ENCODE measurements around the gene NEK10.

The NEK10 gene

DNA sequence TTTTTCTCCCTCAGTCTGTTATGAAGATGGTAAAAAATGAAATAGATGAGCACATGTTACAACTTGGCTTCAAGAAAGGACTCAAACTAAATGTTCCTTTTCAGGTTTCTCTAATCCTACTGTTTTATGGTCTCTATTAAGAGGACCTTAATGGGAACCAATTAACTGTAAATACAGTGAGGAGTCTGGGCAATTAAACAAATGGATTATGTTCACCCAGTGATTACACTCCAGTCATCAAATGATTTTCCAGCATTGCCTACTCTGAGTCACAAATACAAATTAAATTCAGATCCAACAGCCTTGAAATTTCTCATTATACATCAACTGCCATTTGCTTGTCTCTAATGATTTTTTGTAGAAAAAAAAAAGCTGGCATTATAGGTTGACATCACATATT, 129.2 kb downstream of the NEK10 start:
- DNase-seq (ENCODE audit: low spot score) = no peak

DNA sequence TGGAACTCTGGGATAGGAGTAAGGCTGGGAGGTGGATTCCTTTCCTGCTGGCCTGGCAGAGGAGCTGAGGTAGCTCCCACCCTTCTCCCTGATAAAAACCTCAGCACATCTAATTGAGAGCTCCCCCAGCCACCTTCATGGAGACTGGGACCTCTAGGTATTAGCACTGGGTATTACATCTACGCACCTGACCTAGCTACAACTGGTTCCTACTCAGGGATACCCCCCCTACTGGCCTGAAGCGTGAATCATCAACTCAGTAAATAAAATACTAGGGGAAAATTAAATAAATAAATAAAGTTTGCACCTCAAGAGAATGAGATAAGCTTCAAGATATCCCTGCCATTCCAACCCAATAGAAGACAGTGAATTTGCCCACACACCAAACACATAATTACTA, 140.4 kb downstream of the NEK10 start:
- DNase-seq (ENCODE audit: low spot score) = no peak

DNA sequence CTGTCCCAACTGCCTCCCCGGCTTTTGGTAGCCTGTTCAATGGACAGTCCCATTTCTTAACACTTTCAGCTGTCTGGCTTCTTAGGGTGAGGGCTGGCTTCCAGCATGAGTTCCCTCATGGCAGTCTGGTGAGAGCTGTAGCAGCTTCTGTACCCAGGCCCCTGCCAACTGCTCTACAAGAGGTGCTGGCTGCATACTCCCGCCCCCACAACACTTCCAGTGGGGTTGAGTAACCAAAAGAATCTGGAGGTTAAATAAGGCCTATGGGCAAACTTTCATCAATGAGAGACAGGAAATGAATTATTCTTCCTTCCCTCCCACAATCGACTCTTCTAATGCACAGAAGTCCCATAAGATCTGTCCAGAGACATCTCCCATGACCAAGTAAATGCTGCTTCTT, 145.0 kb downstream of the NEK10 start:
- DNase-seq (ENCODE audit: low spot score) = peak; percentile 22

DNA sequence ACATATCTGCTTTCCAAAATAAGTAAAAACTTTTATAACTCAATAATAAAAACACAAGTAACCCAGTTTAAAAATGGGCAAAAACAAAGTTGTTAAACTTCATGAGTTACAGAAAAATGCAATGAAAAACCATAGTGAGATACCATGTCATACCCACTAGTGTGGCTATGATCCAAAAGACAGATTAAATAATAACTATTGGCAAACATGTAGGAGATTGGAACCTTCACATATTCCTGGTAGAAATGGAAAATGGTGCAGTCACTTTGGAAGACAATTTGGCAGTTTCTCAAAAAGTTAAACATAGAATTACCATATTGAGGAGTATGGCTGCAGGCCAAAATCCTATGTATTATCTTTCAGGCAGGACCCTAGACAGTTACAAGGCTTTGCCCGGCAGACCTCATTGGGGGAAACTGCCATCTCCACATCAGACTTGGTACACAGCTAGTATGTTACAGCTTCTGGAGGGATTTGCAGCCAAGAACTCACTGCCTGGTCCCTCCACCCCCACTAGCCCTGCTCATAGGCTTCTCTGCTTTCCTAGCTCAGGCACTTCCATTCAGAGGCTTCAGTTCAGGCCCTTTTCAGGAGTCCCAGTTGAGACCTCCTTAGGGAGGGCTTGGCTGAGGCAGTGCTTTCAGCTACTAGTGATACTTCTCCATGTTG, 147.8 kb downstream of the NEK10 start:
- peak; percentile 8 for DNase-seq (ENCODE audit: low spot score)

DNA sequence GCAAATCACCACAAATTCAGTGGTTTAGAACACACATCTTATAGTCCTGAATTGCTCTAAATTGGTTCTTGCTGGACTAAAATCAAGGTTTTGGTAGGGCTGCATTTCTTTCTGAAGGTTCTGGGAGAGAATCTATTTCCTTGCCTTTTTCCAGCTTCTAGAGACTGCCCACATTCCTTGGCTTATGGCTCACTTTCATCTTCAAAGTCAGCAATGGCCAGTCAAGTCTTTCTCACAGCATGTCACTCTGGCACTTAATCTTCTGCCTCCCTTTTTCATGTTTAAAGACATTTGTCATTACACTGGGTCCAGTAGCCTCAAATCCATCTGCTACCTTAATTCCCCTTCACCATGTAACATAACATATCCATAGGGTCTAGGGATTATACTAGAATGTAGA, 149.0 kb downstream of the NEK10 start:
- no peak for DNase-seq (ENCODE audit: low spot score)

DNA sequence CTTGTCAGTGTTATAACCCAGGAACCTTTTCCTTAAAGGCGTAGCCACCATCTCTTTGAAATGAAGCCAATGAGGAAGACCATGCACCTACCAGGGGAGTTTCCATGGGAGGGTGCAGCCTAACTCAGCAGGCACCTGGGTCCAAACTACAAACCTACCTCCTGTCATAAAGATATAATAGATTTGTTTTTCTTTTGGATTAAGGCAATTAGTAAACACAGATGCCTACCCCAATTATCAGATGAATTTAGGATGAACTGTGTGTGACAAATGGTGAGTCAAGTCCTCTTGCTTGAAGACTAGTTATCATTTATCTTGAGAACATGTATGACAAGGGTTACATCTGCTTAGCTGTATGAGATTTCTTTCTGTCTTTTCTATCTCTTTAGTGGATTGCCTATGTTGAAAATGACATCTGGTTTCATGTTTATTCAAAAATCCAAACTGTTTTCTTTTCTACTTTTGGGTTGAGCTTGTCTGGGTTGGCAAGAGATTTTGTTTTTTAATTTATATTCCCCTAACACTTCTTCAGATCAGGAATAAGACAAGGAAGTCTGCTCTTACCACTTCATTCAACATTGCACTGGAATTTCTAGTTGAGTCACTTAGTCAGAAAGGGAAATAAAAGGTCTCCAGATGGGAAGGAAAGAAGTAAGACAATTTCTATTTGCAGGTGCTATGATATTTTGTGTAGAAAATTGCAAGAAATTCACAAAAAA, 149.9 kb downstream of the NEK10 start:
- DNase-seq (ENCODE audit: low spot score) = no peak

DNA sequence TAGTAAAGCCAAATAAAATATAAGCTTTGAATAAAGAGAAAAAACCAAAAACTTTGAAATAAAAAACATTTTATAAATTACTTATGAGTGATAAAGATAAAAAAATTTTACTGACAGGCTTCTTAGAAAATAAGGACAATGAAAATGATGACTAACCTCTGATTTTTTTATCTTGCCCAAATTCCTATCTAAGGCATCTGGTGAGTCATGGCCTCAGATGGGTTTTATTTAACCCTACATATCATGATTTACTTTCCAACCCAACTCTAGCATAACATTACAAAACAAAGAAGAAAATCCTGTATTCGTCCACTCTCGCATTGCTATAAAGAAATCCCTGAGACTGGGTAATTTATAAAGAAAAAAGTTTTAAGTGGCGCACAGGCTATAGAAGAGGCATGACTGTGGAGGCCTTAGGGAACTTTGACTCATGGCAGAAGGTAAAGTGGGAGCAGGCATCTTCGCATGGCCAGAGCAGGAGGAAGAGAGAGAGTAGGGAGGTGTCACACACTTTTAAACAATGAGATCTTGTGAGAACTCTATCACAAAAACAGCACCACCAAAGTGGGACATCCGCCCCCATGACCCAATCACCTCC, 152.1 kb downstream of the NEK10 start:
- no peak for DNase-seq (ENCODE audit: low spot score)

DNA sequence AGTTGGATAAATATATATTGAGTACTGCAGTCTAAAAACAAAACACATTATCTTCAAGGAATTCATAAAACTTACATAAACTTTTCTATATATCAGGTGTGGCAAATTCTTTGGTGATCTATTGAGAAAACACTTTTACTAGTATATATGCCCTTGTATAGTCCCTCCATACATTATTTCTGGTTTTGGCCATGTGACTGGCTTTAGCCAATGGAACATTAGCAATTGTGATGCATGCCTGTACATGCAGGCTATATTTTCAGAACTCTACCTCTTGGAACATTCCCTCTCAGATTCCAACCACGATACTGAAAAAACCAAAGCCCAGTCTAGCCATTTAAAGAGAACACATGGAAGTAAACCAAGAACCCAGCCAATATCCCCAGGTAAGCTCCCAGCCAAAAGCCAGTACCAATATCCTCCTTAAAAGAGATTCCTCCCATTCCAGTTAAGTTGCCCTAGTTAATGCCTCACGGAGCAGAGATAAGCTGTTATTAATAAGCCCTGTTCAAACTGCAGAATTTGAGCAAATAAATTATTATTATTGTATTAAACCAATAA, 152.8 kb downstream of the NEK10 start:
- no peak for DNase-seq (ENCODE audit: low spot score)

DNA sequence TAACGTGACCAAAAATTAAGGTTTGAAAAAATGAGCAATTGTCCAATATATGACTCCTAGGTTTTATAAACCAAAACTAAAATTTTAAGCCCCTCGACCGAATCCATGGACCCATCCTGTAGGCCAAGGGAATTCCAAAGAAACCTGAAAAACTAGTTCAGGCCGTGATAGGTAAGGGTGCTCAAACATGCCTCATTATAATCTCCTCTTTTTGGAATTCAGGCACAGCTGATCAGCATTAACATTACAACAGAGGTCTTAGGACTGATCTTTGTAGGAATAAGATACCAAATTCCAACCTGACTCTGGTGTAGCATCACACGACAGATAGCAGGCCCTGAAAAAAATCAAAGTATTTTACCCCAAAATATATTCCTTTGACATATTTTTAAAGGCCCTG, 155.7 kb downstream of the NEK10 start:
- no peak for DNase-seq (ENCODE audit: low spot score)

DNA sequence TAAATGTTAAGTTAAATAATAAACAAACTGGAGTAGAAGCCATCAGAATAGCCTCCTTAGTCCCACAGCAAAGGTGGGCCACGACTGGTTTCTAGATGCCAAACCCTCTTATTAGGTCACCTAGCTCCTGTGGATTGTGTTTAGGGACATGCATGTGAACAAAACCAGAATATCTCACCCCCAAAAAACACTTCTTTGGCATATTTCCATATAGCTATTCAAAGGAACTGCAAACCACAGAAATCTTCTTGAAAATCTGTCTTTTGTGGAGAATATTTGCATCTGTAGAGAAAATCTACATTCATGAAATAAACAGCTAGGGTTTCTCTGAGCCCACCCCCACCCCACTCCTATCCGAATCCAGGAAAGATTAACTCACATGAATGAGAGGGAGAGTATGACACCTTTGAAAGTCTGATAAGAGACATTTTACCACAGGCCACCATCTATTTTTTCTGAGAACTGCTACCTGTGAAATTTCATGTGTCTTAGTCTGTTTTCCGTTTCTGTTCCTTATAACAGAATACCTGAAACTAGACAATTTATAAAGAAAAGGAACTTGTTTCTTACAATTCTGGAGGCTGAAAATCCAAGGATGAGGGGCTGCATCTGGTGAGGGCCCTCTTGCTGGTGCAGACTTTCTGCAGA, 159.4 kb downstream of the NEK10 start:
- no peak for DNase-seq (ENCODE audit: low spot score)

DNA sequence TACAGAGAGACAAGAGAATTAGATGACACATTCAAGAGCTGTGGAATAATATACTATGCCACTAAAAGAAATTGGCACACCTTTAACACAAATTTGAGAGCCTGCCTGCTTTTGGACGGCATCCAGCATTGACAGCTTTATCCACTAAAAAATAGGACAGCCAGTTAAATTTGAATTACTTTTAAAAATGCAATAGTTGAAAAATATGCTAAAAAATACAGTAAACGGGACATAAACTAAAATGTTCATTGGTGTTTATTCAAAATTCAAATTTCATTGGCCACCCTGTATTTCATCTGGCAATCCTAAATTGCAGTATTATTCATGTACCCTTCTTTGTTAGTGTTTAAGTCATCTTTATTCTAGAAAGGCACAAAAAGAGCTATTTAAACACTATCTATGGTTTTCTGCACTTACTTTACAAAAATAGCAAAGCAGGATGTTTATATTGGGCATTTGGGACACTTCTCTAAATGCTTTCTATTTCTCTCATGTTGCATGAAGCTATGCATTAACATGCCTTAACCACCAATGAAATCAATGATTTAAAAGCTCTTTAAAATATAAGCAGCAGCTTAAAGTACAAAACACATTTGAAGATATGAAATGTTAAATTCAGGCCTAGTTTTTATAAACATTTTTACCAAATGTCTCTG, 160.1 kb downstream of the NEK10 start:
- DNase-seq (ENCODE audit: low spot score) = no peak

DNA sequence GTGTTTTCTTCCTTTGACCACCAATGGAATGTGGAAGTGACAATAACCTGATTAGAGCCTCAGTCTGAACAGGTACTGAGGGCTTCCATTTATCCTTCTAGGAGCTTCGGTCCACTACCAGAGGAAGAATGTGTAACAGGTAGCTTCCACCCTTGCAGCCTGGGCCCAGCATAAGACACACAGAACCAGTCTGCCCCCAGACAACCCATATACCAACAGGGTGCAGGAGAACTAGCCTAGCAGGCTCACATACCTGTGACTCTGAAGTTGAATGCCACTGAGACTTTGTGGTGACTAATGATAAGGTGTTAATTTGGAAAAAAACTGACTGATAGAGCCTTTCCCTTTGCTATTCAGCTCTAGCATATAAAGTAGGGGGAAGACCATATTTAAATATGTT, 166.2 kb downstream of the NEK10 start:
- DNase-seq (ENCODE audit: low spot score) = no peak

DNA sequence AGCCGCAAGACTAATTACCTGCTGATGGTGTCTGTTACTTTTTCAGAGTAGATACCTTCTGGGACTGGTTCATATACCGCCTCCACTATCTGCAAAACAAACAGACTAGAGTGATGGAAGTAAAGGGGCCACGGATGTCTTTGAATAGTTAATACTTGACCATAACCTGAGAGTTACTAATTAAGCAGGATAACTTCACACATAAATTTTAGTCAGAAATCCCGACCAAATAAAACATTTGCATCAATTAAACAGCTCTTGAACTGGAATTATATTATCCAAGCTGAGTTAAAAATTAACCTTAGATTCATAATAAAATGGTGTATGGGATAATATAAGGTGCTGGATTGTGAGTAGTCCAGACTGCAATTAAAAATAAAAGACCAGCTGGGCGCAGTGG, 167.7 kb downstream of the NEK10 start:
- DNase-seq (ENCODE audit: low spot score) = no peak

DNA sequence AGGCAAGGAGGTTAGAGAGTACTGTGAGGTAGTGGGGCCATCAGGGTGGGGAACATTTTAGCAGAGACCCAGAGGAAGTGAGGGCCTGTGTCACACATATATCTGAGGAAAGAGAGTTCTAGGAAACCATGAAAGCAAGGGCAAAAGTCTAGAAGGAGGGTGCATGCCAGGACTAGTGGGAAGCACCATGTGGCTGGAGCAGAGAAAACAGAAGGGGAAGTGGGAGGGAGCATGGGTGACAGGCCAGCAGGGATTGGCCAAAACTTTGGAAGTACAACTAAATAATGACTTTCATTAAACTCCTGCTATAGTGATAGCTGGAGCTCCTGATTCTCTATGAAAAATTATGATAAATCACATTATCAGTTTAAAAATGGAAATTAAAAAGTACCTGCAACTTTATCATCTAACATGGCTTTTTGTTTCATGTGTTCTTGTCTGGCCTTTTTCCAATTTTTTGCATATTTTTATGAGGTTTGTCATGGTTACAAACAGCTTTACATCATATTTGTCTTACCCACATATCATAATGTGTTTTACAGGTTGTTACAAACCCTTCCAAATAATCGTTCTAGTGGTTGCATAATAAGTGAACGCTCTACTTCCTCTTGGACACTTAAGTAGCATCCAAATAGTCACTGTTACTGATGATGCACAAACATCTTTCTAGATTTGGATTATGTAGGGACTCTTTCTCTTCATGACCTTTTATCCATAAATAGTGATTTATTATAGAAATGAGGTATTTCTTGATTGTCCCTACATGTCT, 168.3 kb downstream of the NEK10 start:
- peak; percentile 20 for DNase-seq (ENCODE audit: low spot score)

DNA sequence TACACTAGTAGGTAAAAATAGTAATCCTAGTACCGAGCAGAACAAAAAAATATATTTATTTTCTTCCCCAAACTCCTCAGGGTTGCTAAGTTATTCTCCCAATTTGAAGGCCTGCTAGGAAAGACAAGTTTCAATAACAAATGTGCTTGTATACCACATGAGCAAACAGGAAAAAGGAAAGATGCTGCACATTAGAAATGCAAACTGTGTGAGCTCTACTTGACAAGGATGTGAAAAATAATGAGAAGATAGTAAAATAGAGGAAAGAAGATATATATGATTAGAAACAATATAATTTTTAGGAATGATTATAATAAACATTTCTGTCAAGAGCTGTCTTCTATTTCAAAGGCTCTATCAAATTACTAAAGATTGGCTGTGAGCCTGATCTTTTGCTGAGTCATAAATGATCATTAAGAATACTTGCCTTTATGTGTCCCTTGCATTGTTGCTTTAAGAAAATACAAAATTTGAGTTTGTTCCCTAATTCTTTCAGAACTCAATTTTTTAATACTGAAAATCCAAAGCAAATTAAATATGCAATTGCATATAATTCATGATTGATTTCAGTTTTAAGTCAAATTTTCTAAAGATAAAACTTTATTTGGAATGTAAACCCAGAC, 174.2 kb downstream of the NEK10 start:
- no peak for DNase-seq (ENCODE audit: low spot score)

DNA sequence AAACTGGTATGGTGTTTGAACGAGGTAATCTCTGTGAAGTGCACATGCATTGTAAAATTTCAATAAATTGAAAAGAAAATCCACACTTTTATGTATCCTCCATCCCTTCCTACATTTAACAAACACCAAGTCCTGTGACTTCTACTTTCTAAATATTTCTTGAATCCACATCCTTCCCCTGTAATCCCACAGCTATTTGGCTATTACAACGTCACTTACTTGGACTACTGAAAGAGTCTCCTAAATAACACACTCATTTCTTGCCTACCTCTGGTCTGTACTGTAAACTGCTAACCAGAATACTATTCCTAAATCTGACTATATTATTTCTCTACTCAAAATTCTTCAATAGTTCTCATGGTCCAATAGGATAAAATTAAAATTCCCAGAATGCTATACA, 176.1 kb downstream of the NEK10 start:
- DNase-seq (ENCODE audit: low spot score) = no peak

DNA sequence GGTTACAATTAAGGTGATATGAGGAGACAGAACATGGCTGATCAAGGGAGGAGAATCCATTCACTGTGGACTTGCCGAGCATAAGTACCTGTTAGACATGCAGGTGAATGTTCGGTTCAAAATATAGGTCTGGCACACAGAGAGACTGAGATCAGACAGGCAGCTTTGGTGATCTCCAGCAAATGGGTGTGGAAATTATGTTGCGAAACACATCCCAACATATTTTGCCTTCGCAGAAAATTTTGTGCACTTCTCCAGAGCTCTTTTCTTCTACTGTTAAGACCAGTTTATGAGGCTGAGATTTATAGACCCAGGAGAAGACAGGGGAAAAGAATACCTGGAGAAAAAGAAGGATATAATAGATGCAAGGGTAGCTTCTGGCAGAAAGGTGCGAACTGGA, 183.2 kb downstream of the NEK10 start:
- DNase-seq (ENCODE audit: low spot score) = no peak

DNA sequence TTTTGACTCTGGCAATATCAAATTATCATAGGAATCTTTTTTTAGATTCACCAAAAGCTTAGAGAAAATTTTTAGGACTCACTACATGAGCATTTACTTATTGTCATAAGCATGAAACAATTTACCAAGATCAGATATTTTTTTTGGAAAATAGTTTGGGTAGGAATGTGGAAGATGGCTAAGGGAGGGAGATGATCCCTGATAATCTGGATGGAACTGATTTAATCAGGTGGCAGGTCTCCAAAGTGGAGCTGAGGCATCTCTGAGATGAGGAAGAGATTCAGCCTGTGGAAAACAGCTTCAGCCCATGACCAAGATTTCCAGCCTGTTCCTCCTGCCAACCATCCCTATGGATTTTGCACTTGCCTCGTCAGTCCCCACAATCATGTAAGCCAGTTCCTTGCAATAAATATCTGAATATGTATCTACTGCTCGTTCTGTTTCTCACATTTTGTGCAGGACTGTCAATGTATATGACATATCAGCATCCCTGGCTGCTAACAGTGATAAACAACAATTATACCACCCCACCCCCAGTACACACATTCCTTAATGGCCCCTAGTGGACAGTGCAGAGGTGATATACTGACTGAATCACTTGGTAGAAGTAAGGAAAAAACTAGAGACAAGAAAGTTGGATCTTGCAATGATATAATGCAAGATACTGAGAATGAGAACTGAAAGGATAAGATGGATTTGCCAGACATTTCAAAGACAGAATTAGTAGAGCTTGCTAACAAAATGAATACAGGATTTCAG, 183.8 kb downstream of the NEK10 start:
- no peak for DNase-seq (ENCODE audit: low spot score)

DNA sequence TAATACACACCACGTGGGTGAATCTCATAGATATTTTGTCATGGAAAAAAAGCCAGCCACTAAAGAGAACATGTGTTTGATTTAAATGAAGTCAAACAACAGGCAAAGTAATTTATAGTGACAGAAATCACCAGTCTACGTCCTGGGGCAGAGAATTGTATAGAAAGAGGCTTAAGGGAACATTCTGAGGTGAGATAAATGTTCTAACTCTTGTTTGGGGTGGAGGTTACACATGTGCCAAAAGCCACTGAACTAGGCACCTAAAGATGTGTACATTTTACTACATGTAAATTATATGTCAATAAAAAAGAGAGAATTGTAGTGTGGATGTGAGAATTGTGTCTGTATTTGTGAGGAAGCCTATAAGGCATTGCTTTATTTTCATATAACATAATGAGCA, 184.9 kb downstream of the NEK10 start:
- DNase-seq (ENCODE audit: low spot score) = no peak

DNA sequence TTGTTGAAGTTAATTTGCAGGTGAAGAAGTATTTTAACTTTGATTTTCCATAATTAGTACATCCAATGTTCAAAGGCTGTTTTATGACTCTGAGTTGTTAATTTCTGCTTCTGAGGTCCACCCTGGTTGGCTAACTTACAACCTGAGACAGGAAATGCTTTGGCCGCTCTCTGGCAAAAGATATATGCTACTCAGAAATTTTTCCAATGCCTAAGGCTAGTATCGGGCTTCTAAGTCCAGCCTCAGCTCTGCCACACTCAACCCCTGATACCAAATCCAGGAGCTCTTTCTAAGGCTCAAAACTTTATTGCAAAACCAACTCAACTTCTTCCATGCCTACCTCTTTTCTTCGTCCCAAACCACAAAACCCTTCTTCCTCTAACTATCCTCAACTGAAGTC, 192.9 kb downstream of the NEK10 start:
- DNase-seq (ENCODE audit: low spot score) = no peak

All from Ammon's horn (tissue), 1 donor.